Jurkat, Clone E6-1 (cell line): ENCODE measurements around the gene POLE4.
A peak's percentile ranks its signal among the peaks of the same experiment; 100 is the strongest.

Source experiments
- DNase-seq: peaks from one replicate; pipeline ENCODE4 v3.0.0-alpha.2; 2011; ENCODE audit warnings: low read depth, low spot score
- H3K4me3 ChIP-seq: 2 replicates; pipeline ENCODE4 v1.5.1; 2011; ENCODE audit warnings: mild to moderate bottlenecking, low read length, control low read depth, moderate library complexity

Gene POLE4

DNA sequence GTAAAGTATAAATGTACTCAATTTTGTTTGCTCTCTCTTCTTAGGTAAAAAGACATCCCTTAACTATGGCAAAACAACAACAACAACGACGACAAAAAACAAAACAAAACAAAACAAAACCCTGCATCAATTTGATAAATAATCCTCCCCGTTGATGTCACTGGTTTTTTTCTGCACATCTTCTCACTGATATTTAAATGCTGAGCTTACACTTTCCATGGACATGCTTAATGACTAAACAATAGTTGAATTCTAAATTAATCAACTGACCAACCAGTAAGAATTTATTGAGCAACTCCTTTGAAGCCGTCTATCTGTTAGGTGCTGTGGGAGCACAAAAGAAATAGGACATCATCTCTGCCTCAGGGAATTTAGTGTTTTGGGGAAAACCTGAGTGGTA is 20.2 kb upstream of the POLE4 start:
- no peak overlapping the region for H3K4me3 ChIP-seq
- DNase-seq = no peak

DNA sequence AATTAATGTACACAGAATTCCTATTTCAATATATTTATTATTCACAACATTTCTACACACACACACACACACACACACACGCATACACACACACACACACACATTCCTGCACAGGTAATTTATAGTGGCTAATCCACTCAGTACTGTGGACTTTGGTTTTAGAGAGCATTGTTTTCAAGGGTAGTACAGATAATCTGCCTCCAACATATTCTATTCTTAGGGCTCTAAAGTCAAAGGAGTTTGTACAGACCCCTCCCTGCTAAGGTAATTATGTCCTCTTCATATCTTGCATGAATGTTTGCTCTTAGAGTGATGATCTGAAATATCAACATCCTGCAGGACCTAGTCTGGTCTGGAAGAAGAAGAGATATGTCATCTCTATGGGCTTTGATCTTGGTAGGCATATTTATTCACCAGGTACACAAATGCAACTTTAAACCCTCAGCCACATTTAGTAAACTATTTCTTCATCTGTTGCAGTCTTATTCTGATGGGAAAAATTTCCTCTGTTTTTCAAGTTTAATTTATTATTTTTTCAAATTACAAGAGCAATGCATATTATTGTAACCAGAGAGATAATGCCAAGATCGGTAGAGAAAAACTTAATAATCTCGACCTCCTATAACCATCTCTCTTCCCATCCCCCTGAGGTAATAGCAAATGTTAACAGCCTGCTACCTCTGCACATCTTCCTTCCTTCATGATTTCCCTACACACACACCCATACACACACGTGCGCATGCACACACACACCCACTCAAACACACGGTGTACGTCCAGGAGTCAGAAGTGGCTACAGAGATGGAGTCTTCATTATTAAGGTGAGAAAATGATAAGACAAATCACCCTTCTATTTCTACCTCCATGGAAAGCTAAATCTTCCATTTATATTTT is 18.3 kb upstream of the POLE4 start:
- no peak overlapping the region for H3K4me3 ChIP-seq
- no peak for DNase-seq

- no peak overlapping the region for H3K4me3 ChIP-seq
- no peak for DNase-seq
Measured at GRCh38 chr2:74941284-74941683, 17.2 kb upstream of the POLE4 start.

DNA sequence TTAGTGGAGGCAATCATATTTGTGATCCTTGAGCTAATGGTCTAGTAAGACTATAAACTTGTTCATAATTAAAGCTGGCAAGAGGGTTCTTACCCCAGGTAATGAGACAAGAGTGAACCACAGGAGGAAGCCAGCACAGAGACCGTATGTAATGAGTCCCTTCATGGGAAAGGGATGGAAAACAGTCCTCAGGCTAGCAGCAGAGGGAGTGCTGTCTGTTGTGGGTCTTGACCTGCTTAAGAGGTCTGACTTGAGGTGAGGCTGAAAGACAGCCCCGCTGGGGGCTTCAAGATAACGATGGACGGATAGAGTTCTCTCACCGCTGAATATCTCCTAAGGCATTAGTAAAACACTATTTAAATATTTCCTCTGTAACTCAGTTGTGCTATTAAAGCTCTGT is 16.2 kb upstream of the POLE4 start:
- no peak overlapping the region for H3K4me3 ChIP-seq

GRCh38 chr2:74944987-74945787 is 13.3 kb upstream of the POLE4 start:
- DNase-seq = no peak
- no peak overlapping the region for H3K4me3 ChIP-seq

More for the DNA sequence above, 16.2 kb upstream of the POLE4 start:
- DNase-seq = no peak

GRCh38 chr2:74945788-74946331 is 12.6 kb upstream of the POLE4 start:
- no peak for DNase-seq
- no peak overlapping the region for H3K4me3 ChIP-seq

GRCh38 chr2:74947703-74948102 is 10.7 kb upstream of the POLE4 start:
- no peak overlapping the region for H3K4me3 ChIP-seq
- no peak for DNase-seq

DNA sequence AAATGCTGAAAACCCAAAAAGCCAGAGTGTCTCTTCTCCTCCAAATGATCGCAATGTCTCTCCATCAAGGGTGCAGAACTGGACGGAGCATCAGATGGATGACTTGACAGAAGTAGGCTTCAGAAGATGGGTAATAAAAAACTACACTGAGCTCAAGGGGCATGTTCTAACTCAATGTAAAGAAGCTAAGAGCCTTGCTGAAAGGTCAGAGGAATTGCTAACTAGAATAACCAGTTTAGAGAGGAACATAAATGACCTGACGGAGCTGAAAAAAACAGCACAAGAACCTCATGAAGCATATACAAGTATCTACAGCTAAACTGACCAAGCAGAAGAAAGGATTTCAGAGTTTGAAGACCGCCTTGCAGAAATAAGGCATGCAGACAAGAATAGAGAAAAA is 9.7 kb upstream of the POLE4 start:
- DNase-seq = no peak

DNA sequence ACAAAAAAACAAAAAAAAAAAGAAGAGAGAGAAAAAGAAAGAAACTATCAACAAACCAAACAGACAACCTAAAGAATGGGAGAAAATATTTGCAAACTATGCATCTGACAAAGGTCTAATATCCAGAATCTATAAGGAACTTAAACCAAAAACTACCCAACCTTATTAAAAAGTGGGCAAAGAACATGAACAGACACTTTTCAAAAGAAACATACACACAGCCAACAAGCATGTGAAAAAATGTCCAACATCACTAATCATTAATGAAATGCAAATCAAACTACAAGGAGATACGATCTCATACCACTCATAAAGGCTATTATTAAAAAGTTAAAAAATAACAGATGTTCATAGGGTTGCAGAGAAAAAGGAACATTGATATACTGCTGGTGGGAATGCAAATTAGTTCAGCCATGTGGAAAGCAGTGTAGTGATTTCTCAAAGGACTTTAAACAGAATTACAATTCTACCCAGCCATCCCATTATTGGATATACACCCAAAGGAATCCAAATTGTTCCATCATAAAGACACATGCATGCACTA is 7.2 kb upstream of the POLE4 start:
- DNase-seq = no peak
- no peak overlapping the region for H3K4me3 ChIP-seq

More for the DNA sequence above, 9.7 kb upstream of the POLE4 start:
- no peak overlapping the region for H3K4me3 ChIP-seq

- H3K4me3 ChIP-seq = no peak overlapping the region
- DNase-seq = no peak
Measured at GRCh38 chr2:74952575-74952974, 5.9 kb upstream of the POLE4 start.

- H3K4me3 ChIP-seq = no peak overlapping the region
- no peak for DNase-seq
Measured at GRCh38 chr2:74953796-74954499, 4.5 kb upstream of the POLE4 start.

- H3K4me3 ChIP-seq = no peak overlapping the region
- DNase-seq = no peak
Measured at GRCh38 chr2:74954500-74954874, 4.0 kb upstream of the POLE4 start.

GRCh38 chr2:74957886-74958273 is 563 bp upstream of the POLE4 start:
- no peak for DNase-seq
- H3K4me3 ChIP-seq = no peak overlapping the region

DNA sequence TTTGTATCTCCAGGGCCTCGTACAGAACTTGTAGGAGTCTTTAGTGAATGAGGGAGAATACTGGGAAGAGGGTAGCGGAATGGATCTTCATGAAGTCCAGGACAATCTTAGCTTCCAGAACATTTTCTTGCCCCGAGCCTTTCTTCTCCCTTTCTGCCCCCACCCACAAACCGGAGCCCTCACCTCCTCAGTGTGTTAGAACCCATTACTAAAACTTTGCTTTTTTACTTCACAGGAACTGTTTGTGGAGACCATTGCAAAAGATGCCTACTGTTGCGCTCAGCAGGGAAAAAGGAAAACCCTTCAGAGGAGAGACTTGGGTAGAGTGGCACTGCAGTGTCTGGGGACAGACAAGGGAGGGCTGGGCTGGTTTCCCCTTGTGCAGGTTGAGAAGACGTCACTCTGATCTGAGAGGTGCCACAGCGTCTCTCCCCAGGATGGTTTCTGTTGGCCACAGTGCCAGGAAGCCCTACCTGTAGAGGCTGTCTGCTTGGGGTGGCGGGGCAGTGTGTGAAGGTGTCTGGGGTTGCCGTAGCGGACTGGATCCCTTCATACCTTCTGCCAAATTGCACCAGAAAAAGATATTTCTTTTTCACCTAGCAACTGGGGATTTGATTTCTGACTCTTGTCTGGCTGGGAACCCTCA is 786 bp downstream of the POLE4 start:
- DNase-seq = no peak
- peak overlapping the region; percentile 48 for H3K4me3 ChIP-seq

- DNase-seq = peak; percentile 21
- no peak overlapping the region for H3K4me3 ChIP-seq
Measured at GRCh38 chr2:74966887-74967286, 8.4 kb downstream of the POLE4 start.

DNA sequence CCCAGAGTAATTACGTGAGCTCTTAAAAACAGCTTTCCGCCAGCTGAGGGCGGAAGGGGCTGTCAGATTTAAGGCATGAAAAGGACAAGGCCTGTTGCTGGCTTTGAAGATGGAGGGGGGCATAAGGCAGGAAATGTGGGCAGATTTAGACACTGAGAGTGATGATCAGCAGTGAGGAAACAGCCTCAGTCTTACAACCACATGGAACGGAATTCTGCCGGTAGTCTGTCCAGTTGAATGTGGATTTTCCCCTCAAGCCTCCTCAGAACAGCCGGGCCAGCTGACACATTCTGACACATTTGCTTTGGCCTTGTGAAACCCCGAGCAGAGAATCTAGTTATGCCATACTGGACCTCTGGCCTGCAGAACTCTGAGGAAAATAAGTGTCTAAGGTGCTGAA is 16.6 kb downstream of the POLE4 start:
- no peak overlapping the region for H3K4me3 ChIP-seq
- DNase-seq = no peak

GRCh38 chr2:74979844-74980243 is 21.4 kb downstream of the POLE4 start:
- DNase-seq = no peak
- no peak overlapping the region for H3K4me3 ChIP-seq

DNA sequence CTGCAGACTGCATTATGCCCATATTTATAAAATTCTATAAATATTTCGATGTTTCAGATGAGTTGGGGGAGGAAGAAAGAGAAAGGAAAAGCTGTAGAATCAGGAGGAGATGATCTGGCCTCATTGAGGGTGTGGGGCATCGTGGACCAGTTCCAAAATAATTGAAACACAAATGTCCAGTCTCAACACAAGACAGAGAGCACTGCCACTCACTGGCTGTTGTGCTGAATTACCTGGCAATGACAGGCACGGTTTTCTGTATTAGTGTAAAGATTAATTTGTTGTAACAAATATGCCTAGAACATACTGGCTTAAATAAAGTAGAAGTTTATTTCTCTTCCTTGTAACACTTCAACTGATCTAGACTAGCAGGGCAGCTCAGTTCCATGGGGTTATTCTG is 24.1 kb downstream of the POLE4 start:
- no peak overlapping the region for H3K4me3 ChIP-seq
- no peak for DNase-seq
